ENCODE data around the gene PRELP. TPM values are rescaled to one million over a fixed set of nuclear protein-coding genes. Genes with fewer than 3 reads are reported as not detected.

The PRELP gene
- total and polyA plus RNA-seq, 2 of the 8 experiments (the other 6 are each of a cell fraction or from before 2014, with no cell fraction given): 0.13 to 0.23 TPM

GRCh38 chr1:203519053-203519840, 43.6 kb downstream of the PRELP start (continued):
- TF ChIP-seq E2F6 (IDR thresholded peaks at IDR 0.05) (no peak), HDAC2 (IDR thresholded peaks at IDR 0.05; ENCODE audit: borderline replicate concordance in 1 of 2, low read depth in 2 of 2, low read length in 2 of 2) (peak in 1 of 2 experiments; percentile 73; a peak in 1 of 4 replicates), SUZ12 (IDR thresholded peaks at IDR 0.05; ENCODE audit: low read length) (no peak), TEAD4 (IDR thresholded peaks at IDR 0.05; ENCODE audit: low read depth, low read length) (peak; percentile 54; the same call in 1 of the 2 replicates), SP1 (IDR thresholded peaks at IDR 0.05; ENCODE audit: low read depth, low read length) (peak; percentile 85), RFX5 (IDR thresholded peaks at IDR 0.05; ENCODE audit: borderline replicate concordance, low read depth, low read length) (no peak), TAF7 (optimal IDR thresholded peaks at IDR 0.05; ENCODE audit: borderline replicate concordance, low read depth, low read length) (no peak), CHD7 (IDR thresholded peaks at IDR 0.05; ENCODE audit: insufficient replicate concordance, low read length) (no peak), POLR2AphosphoS5 (IDR thresholded peaks at IDR 0.05; ENCODE audit: low read depth, low read length) (no peak)
